Stomach (tissue), 9 donors: Measurements from ENCODE around the gene BCL11B. TPM values are rescaled to one million over a fixed set of nuclear protein-coding genes. Genes with fewer than 3 reads are reported as not detected.

Source experiments
- DNase-seq, 2 donors: peaks; one replicate each; pipeline versions ENCODE4 v3.0.0 to v3.0.0-alpha.2; 2013 to 2019
- H3K27ac ChIP-seq, 5 donors: fragments of 200-600 bp in 4 of 5; sonication (generic) in 4 of 5; one replicate each; pipeline ENCODE4 v1.5.1; 2013 to 2019; ENCODE audit warnings: mild to moderate bottlenecking in 1 of 5, moderate library complexity in 1 of 5
- H3K27me3 ChIP-seq, 3 donors: fragments of 200-600 bp; sonication (generic); one replicate each; pipeline ENCODE4 v1.5.1; 2017 to 2019; ENCODE audit warnings: mixed run types in 1 of 3
- H3K36me3 ChIP-seq, 4 donors: fragments of 200-600 bp; sonication (generic); 1 replicate in 3 of 4; 2 replicates in 1 of 4; pipeline ENCODE4 v1.5.1; 2016 to 2019
- H3K4me1 ChIP-seq, 4 donors: fragments of 200-600 bp; sonication (generic); one replicate each; pipeline ENCODE4 v1.5.1; 2016 to 2019
- H3K4me3 ChIP-seq, 4 donors: fragments of 200-600 bp; sonication (generic) in 3 of 4; one replicate each; pipeline ENCODE4 v1.5.1; 2016 to 2019; ENCODE audit warnings: mild to moderate bottlenecking in 1 of 4
- H3K9me3 ChIP-seq, 4 donors: fragments of 200-600 bp; sonication (generic); one replicate each; pipeline ENCODE4 v1.5.1; 2016 to 2019
- CTCF ChIP-seq, 7 experiments: fragments of 450-650 bp in 4 of 7; fragments of 200-600 bp in 3 of 7; sonication (generic) in 3 of 7; IDR thresholded peaks; one replicate each; pipeline ENCODE4 v1.5.1; 2016 to 2019; ENCODE audit warnings: antibody characterized with exemption in 7 of 7, control low read depth in 2 of 7, mild to moderate bottlenecking in 1 of 7
- EP300 ChIP-seq: sonication (generic); formaldehyde crosslinking; IDR thresholded peaks from one replicate; pipeline ENCODE4 v1.6.1; 2017; ENCODE audit warnings: antibody characterized with exemption
- POLR2A ChIP-seq, 4 donors: fragments of 450-650 bp; IDR thresholded peaks; one replicate each; pipeline ENCODE4 v1.6.1; 2016; ENCODE audit warnings: antibody characterized with exemption in 4 of 4, control low read depth in 2 of 4, mild to moderate bottlenecking in 1 of 4, moderate library complexity in 1 of 4
- POLR2AphosphoS5 ChIP-seq, 3 donors: sonication (generic); formaldehyde crosslinking; IDR thresholded peaks; one replicate each; pipeline ENCODE4 v1.6.1; 2016; ENCODE audit warnings: antibody characterized with exemption in 3 of 3
- WGBS, 5 donors: extraction: QIAGEN DNeasy Blood & Tissue Kit in 3 of 5; methylation state at CpG; one replicate each; pipeline versions ENCODE4 v1.1.5 to v1.1.7; 2013 to 2018; 5-methylcytosine and 5-hydroxymethylcytosine counted together
- intact Hi-C: fragments of 100-400 bp; cut with DNase I; formaldehyde crosslinking; loops from one replicate; pipeline ENCODE4 v1.15.1; 2023; ENCODE audit warnings: low total_unique reads
- polyA plus RNA-seq, 3 donors: library from polyadenylated mRNA; stranded (reverse); fragments of 200-250 nt; gene quantifications; one replicate each; pipeline ENCODE4 v1.2.3, GENCODE V29; 2013
- total RNA-seq, 5 donors: library from RNA; depleted of rRNA; stranded (reverse); fragments of >200 nt; gene quantifications; one replicate each; pipeline versions ENCODE4 v1.1.0 to v1.2.3, GENCODE V29; 2014 to 2016
- donor health status: healthy with polysubstance abuse.
- donor health status: Bipolar disorder and iron deficiency.
- donor health status: healthy.

The BCL11B gene
- total and polyA plus RNA-seq, 8 donors: 0.15 to 9.6 (median 1.3) TPM; not detected in 1

DNA sequence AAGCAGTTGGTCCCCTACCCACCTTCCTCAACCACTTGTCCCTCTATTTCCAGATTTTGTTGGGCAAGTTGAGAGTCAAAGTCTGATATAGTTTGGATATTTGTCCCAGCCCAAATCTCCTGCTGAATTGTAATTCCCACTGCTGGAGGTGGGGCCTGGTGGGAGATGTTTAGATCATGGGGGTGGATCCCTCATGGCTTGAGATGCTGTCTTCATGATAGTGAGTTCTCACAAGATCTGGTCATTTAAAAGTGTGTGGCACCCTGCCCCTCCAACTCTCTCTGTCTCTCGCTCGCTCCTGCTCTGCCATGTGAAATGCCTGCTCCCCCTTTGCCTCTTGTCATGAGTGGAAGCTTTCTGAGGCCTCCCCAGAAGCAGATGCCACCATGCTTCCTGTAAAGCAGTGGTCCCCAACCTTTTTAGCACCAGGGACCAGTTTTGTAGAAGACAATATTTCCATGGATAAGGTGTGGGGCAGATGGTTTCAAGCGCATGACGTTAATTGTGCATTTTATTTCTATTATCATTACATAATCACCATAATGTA lies 37.3 kb upstream of the BCL11B start:
- intact Hi-C loops: no loop called here
- 84 to 97% (median 96%) methylated on average over 4 of the region's 4 CpGs for WGBS, 5 donors

DNA sequence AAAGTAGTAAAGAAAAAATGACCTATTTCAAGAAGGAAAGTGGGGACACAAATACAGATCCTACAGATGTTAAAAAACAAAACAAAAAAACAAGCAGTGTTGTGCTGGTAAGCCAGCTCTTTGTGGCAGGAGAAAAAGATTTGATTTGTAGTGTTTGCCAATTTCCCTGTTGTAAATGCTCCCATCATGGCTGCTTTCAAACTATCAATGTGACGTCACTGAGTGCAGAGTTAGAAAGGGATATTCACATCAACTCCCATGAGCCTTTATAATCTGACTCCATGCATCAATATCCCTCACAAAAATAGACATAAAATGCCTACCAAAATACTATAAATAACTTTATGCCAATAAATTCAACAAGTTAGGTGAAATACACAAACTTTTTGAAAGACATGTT lies 32.2 kb upstream of the BCL11B start:
- DNase-seq: no peak
- Histone ChIP-seq H3K4me3 (no peak overlapping the region), H3K36me3 (no peaks in the 10 kb centered on the region), H3K9me3 (peaks cover 0 to 18% (median 13%) of the 10 kb centered on the region in 4 donors), H3K4me1 (no peaks in the 10 kb centered on the region), H3K27me3 (no peaks in the 10 kb centered on the region), H3K27ac (no peak overlapping the region)
- intact Hi-C loops: no loop called here
- WGBS, 5 donors: 66 to 83% (median 77%) methylated on average over 1 of the region's 1 CpG
- no peak for TF ChIP-seq POLR2AphosphoS5 (IDR thresholded peaks at IDR 0.05)
- TF ChIP-seq CTCF (IDR thresholded peaks at IDR 0.05): no peak
- no peak for TF ChIP-seq POLR2A (IDR thresholded peaks at IDR 0.05)
- TF ChIP-seq EP300: no peak

More for the DNA sequence above, 37.3 kb upstream of the BCL11B start:
- Histone ChIP-seq H3K4me1 (no peaks in the 10 kb centered on the region), H3K36me3 (no peaks in the 10 kb centered on the region), H3K4me3 (no peak overlapping the region), H3K9me3 (peaks cover 0 to 16% (median 7%) of the 10 kb centered on the region in 4 donors), H3K27ac (no peak overlapping the region), H3K27me3 (peaks cover 0 to 3% (median 0%) of the 10 kb centered on the region in 3 donors)
- no peak for TF ChIP-seq POLR2A (IDR thresholded peaks at IDR 0.05)
- no peak for TF ChIP-seq CTCF (IDR thresholded peaks at IDR 0.05)
- no peak for TF ChIP-seq POLR2AphosphoS5 (IDR thresholded peaks at IDR 0.05)
- TF ChIP-seq EP300: no peak
- no peak for DNase-seq

DNA sequence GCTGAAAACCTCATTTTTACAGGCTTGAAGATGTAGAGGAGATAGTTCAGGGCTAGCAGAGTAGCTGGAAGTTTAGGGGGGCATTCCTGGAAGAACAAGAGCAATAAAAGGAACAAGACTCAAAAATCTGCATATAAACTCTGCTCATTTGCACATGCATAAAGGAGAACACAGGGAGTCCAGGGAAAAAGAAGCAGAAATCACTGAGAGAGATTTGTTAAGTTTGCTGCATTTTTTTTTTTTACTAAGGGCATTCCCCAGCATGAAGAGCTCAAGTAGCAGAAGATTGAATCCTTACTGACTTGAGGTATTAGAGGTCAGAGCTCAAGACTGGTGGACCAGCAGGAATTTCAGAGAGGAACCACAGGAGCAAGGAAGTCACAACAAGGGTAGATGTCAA lies 28.2 kb upstream of the BCL11B start:
- peaks cover 0 to 4% (median 0%) of the 10 kb centered on the region in 3 donors for H3K27me3 ChIP-seq
- no peaks in the 10 kb centered on the region for H3K36me3 ChIP-seq
- peaks cover 0 to 38% (median 13%) of the 10 kb centered on the region in 4 donors for H3K9me3 ChIP-seq
- no peaks in the 10 kb centered on the region for H3K4me1 ChIP-seq
- no peak overlapping the region for H3K4me3 ChIP-seq
- intact Hi-C loops: no loop called here
- no peak for TF ChIP-seq POLR2A (IDR thresholded peaks at IDR 0.05)
- no peak for TF ChIP-seq POLR2AphosphoS5 (IDR thresholded peaks at IDR 0.05)
- no peak for TF ChIP-seq EP300
- no peak for TF ChIP-seq CTCF (IDR thresholded peaks at IDR 0.05)
- no peak overlapping the region for H3K27ac ChIP-seq
- no peak for DNase-seq

DNA sequence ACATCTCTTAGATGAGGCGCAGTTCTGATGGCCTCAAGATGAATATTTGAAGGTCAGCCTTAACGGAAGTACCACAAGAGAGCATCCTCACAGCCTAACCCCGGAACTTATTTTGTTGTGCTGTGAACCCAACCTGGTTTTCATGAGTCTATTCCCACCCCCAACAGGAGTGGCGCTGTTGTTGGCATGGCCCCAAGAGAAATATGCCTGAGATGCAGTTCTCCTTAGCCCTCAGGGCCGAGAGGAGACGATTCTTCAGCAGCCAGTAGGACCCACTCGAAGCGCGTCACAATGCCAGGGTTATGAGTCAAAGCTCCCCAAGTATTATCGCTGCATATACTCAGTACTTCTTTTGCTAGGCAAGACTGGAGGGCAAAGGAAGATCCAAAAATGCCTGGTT lies 24.5 kb upstream of the BCL11B start:
- no peaks in the 10 kb centered on the region for H3K4me1 ChIP-seq
- DNase-seq: no peak
- intact Hi-C loops: no loop called here
- peaks cover 0 to 35% (median 13%) of the 10 kb centered on the region in 4 donors for H3K9me3 ChIP-seq
- H3K27me3 ChIP-seq: peaks cover 0 to 4% (median 0%) of the 10 kb centered on the region in 3 donors
- 80 to 92% (median 84%) methylated on average over 10 of the region's 10 CpGs for WGBS, 5 donors
- TF ChIP-seq POLR2AphosphoS5 (IDR thresholded peaks at IDR 0.05) (no peak), EP300 (no peak), POLR2A (IDR thresholded peaks at IDR 0.05) (no peak), CTCF (IDR thresholded peaks at IDR 0.05) (no peak)
- H3K27ac ChIP-seq: no peak overlapping the region
- no peak overlapping the region for H3K4me3 ChIP-seq
- H3K36me3 ChIP-seq: no peaks in the 10 kb centered on the region
